Measurements from ENCODE around the gene SEMA3G.

DNA sequence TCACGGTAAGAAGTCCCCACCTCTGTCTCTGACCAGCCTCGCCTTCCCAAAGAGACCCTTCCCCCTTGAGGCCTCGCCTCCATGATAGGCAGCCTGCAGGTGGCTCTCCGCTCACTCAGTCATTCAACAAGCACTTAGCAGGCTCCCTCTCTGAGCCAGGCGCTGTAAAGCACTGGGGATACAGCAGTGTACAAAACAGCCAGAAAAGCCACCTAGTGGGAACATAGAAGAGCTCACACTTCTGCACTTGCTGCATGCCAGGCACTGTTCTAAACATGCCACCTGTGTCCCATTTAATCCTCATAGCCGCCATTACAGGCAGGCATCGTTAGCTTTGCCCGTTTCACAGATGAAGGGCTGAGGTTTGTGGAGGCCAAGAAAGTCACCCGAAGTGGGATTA is 56.0 kb downstream of the SEMA3G start:
- TF ChIP-seq, protein P1, sequence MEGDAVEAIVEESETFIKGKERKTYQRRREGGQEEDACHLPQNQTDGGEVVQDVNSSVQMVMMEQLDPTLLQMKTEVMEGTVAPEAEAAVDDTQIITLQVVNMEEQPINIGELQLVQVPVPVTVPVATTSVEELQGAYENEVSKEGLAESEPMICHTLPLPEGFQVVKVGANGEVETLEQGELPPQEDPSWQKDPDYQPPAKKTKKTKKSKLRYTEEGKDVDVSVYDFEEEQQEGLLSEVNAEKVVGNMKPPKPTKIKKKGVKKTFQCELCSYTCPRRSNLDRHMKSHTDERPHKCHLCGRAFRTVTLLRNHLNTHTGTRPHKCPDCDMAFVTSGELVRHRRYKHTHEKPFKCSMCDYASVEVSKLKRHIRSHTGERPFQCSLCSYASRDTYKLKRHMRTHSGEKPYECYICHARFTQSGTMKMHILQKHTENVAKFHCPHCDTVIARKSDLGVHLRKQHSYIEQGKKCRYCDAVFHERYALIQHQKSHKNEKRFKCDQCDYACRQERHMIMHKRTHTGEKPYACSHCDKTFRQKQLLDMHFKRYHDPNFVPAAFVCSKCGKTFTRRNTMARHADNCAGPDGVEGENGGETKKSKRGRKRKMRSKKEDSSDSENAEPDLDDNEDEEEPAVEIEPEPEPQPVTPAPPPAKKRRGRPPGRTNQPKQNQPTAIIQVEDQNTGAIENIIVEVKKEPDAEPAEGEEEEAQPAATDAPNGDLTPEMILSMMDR (IDR thresholded peaks at IDR 0.05), result no peak
- TF ChIP-seq POLR2A (IDR thresholded peaks at IDR 0.05), result no peak

Data from heart left ventricle (tissue), 13 donors.